Fibroblast of lung (primary cell): ENCODE data around the gene SDK2.

Experiments used
- CTCF ChIP-seq, 2 donors: IDR thresholded peaks in 1 of 2; conservative IDR thresholded peaks in 1 of 2; 1 replicate in 1 of 2; 2 replicates in 1 of 2; pipeline ENCODE4 v1.5.1; 2011 to 2012; ENCODE audit warnings: low read length in 2 of 2, control low read depth in 1 of 2, inconsistent platforms in 1 of 2, low read depth in 1 of 2, mild to moderate bottlenecking in 1 of 2
- EZH2 ChIP-seq: IDR thresholded peaks from 2 replicates; pipeline ENCODE4 v1.5.1; 2012; ENCODE audit warnings: low read length, control low read depth, mild to moderate bottlenecking; ENCODE audit errors: missing control alignments

- TF ChIP-seq CTCF (conservative IDR thresholded peaks at IDR 0.05 in 1 of 2, IDR thresholded peaks at IDR 0.05 in 1 of 2; ENCODE audit: low read depth in 1 of 2, low read length in 2 of 2) (no peak), EZH2 (no peak)
Observed at GRCh38 chr17:73639322-73639721, 4.9 kb downstream of the SDK2 start.
